ENCODE data around the gene FOXO6.

The FOXO6 gene

DNA sequence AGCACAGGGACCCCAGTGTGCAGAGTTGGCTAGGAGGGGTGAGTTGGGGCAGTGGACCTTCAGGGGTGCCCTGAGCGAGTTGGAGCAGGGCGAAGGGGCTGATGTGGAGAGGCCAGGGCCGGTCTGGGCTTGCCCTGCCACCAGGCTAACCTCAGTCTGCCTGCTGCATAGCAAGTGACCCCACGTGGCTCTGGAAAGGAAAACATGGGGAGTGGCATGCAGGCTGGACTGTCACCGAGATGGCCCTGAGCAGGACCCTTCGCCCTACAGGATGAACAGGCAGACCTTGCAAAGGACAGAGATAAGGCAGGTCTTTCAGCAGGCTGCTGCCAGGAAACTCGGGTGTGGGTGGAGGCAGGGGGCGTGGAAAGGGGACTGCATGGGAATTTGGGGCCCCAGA is 51.5 kb downstream of the FOXO6 start:
- H3K27ac ChIP-seq, result peak overlapping the region; percentile 31
- ChIA-PET CTCF (no interaction called here), POLR2A (ENCODE audit: low non-redundant PET) (no interaction called here)
- TF ChIP-seq, protein P1, sequence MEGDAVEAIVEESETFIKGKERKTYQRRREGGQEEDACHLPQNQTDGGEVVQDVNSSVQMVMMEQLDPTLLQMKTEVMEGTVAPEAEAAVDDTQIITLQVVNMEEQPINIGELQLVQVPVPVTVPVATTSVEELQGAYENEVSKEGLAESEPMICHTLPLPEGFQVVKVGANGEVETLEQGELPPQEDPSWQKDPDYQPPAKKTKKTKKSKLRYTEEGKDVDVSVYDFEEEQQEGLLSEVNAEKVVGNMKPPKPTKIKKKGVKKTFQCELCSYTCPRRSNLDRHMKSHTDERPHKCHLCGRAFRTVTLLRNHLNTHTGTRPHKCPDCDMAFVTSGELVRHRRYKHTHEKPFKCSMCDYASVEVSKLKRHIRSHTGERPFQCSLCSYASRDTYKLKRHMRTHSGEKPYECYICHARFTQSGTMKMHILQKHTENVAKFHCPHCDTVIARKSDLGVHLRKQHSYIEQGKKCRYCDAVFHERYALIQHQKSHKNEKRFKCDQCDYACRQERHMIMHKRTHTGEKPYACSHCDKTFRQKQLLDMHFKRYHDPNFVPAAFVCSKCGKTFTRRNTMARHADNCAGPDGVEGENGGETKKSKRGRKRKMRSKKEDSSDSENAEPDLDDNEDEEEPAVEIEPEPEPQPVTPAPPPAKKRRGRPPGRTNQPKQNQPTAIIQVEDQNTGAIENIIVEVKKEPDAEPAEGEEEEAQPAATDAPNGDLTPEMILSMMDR (conservative IDR thresholded peaks at IDR 0.05; ENCODE audit: low read depth), result no peak
- DNase-seq (ENCODE audit: low spot score), result no peak

DNA sequence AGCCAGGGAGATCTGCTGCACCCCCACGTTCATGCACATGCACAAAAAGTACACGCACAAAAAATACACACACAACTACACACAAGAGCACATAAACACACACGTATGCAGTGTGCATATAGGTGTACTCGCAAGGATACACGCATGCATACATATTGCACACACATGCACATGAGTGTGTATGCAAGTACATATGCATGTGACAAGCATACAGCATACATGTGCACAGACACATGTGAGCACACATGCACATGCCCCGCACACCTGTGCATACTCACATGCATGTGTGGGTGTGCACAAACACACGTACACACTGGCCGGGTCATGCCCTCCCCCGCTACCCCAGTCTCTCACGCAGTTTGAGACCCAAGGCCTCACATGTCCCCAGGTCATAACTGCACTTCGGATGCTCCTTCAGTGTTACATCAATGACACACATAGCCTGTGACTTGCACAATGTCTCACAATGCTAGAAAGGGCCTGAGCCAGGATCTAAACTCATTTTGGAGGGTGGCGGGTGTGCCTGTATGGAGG is 52.6 kb downstream of the FOXO6 start:
- no peak for DNase-seq (ENCODE audit: low spot score)
- CTCF ChIA-PET, result no interaction called here
- peak overlapping the region; percentile 96; the same call in 1 of the 2 replicates for H3K27ac ChIP-seq
- POLR2A ChIA-PET (ENCODE audit: low non-redundant PET), result no interaction called here
- TF ChIP-seq, protein P1 (conservative IDR thresholded peaks at IDR 0.05; ENCODE audit: low read depth), result no peak

DNA sequence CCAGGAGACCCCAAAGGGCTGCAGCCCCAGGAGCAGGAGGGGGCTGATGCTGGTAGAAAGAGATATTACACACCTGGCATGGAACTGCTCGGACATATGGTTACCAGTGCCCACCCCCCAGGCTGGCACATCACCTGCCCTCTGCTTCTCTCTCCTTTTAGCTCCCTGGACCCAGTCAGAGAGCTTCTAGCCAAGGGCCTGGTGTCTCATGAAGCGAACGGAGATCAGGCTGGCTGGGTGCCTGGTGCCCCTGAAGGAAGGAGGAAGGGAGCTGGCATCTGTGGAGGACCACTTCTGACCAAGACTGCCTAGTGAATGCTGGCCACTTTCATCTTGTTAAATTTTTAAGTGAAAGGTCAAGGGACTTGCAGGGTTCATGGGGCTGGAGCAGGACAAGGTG is 53.1 kb downstream of the FOXO6 start:
- DNase-seq (ENCODE audit: low spot score), result no peak
- ChIA-PET POLR2A (ENCODE audit: low non-redundant PET) (no interaction called here), CTCF (interaction anchor here (2.5 kb wide), 1 partner anchor 131 kb away, joined by 16 read pairs; no protein-coding TSS in a partner anchor)
- H3K27ac ChIP-seq, result peak overlapping the region; percentile 96; the same call in 1 of the 2 replicates
- TF ChIP-seq, protein P1 (conservative IDR thresholded peaks at IDR 0.05; ENCODE audit: low read depth), result no peak

DNA sequence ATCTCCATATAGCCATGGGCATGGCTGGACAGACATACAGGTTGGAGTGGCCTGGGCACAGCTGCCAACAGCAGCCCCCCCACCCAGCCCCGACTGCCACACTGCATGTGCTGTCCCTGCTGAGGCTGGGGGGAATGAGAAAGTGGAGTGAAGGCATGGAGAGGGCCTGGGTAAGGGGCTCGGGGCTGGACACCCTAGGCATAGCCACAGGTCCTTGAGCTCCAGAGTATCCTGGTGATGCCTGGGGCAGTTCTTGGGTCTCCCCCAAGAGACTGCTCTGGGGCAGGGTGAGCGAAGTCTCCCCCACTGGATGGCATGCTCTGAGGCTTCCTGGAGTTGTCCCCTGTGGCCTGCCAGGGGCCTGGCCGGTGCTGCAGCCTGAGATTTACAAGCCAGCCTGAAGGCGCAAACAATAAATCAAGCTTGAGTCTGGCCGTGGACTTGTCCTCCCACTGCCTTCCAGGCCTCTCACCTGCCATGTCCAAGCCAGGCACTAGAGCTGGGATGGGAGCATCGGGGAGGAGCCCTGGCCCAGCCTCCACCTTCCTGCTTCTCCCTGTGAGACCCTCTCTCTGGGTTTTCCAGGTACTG is 53.6 kb downstream of the FOXO6 start:
- ChIA-PET CTCF (interaction anchor here (0.6 to 2.5 kb wide), 4 partner anchors 11 to 132 kb away, joined by 4 to 16 read pairs (median 4); partner anchors contain the start of gene FOXO6), POLR2A (ENCODE audit: low non-redundant PET) (no interaction called here)
- peak overlapping the region; percentile 96 for H3K27ac ChIP-seq
- TF ChIP-seq, protein P1 (conservative IDR thresholded peaks at IDR 0.05; ENCODE audit: low read depth), result no peak
- no peak for DNase-seq (ENCODE audit: low spot score)

DNA sequence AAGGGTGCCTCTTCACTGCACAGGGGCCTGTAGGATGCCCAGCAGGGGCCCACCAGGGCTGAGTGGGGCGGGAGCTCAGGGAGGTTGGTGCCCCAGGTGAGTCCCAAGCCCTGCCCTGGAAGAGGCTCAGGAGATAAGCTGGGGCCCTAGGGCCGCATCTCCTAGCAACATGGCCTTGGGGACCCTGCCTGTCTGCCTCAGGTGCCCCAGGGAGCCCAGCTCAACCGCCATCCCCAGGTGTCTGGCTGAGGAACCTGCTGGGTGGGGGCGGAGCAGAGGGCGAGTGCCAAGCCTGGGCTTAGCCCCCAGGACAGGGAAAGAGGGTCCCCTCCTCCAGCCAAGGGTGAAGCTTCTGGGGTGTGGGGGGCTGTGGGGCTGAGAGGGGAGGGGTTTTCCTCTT is 54.8 kb downstream of the FOXO6 start:
- ChIA-PET CTCF (interaction anchor here (0.5 to 2.5 kb wide), 4 partner anchors 10 to 133 kb away, joined by 3 to 16 read pairs (median 4); partner anchors contain the start of gene FOXO6), POLR2A (ENCODE audit: low non-redundant PET) (no interaction called here)
- peak overlapping the region; percentile 96 for H3K27ac ChIP-seq
- TF ChIP-seq, protein P1 (conservative IDR thresholded peaks at IDR 0.05; ENCODE audit: low read depth), result no peak
- DNase-seq (ENCODE audit: low spot score), result no peak

DNA sequence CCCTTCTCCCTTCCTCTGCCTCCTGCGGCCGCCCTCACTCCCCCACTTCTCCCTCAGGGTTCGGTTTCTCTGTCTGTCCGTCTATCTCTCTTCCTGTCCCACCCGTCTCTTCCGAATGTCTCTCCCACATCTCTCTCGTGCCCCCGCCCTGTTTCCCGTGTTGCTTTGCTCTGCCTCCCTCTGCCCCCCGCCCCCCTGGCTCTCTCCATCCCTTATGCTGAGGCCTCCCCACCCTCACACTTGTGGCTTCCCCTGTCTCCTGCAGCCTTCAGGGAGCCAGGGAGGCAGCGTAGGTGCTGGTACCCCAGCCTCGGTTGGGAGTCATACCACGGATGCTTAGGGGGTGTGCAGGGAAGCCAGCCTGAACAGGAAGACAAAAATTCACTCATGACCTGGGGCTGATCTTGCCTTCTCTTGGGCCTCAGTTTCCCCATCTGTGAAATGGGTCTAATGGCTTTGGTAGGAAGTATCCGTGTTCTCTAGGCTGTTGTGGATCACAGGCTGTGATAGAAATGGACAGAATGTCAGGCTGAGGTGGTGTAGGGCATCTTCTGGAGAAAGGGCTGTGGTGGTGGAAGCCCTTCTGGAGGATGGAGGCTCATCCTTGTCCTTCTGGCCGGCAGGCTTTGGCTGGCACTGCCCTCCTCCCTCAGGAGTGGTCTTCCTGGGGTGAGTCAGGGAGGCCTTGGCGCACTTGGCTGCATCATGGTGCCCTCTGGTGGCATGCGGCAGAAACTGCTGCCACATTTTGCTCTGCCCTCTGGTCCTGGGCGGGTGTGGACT is 55.5 kb downstream of the FOXO6 start:
- peak; percentile 67 for DNase-seq (ENCODE audit: low spot score)
- ChIA-PET CTCF (interaction anchor here (0.5 to 2.5 kb wide), 6 partner anchors 15 to 133 kb away, joined by 3 to 16 read pairs (median 5); partner anchors contain the start of gene FOXO6), POLR2A (ENCODE audit: low non-redundant PET) (no interaction called here)
- TF ChIP-seq, protein P1 (conservative IDR thresholded peaks at IDR 0.05; ENCODE audit: low read depth), result peak; percentile 90
- peak overlapping the region; percentile 96 for H3K27ac ChIP-seq

All from RWPE1 (cell line).